EH (cell line): ENCODE measurements around the gene STRIP2.
"Not testable (repeated sequence)": the region's sequence is repeated elsewhere in the genome, so short reads cannot be mapped to it uniquely, and the experiment has no call there.

Experiments
- DNase-seq: peaks from one replicate; pipeline ENCODE4 v3.0.0-alpha.2; 2015; ENCODE audit warnings: low read depth

STRIP2 gene, protein sequence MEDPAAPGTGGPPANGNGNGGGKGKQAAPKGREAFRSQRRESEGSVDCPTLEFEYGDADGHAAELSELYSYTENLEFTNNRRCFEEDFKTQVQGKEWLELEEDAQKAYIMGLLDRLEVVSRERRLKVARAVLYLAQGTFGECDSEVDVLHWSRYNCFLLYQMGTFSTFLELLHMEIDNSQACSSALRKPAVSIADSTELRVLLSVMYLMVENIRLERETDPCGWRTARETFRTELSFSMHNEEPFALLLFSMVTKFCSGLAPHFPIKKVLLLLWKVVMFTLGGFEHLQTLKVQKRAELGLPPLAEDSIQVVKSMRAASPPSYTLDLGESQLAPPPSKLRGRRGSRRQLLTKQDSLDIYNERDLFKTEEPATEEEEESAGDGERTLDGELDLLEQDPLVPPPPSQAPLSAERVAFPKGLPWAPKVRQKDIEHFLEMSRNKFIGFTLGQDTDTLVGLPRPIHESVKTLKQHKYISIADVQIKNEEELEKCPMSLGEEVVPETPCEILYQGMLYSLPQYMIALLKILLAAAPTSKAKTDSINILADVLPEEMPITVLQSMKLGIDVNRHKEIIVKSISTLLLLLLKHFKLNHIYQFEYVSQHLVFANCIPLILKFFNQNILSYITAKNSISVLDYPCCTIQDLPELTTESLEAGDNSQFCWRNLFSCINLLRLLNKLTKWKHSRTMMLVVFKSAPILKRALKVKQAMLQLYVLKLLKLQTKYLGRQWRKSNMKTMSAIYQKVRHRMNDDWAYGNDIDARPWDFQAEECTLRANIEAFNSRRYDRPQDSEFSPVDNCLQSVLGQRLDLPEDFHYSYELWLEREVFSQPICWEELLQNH

DNA sequence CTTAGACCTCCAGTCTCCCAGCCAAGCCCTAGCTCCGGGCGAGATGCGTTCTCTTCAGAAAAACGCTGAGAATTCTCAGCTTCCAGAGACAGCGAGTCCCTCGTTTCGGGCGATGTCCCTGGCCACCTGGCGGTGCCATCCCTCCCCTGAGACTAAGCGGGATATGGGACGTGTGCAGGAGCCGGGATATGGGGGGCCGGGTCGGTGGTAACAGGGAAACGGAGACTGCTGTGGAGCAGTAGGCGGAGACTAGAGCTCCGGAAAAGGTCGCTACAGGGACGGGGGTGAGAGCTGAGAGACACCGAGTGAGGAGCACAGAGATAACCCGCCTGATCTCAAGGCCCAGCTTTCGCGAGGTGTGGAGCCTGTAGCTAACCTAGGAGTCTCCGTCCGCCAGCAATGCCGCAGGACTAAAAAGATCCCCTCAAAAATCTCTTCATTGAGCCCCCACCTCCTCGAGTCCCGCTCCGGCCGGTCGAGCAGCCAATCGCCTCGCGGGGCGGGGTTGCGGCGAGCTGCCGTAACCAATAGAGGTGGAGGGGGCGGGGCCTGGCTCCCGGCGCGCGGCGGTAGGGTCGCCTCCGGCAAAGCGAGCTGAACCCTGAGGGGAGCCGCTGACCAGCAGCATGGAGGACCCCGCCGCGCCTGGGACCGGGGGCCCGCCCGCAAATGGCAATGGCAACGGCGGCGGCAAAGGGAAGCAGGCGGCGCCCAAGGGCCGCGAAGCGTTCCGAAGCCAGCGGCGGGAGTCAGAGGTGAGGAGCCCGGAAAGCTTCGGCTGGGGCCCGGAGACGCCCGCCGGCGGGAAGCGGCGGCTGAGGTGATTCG, at the start of gene STRIP2:
Gene STRIP2 (plus strand): TSS at position 586 of the 828 bp plus-strand sequence. CDS start 41 bp downstream, at position 627.
- peak; percentile 85 for DNase-seq

DNA sequence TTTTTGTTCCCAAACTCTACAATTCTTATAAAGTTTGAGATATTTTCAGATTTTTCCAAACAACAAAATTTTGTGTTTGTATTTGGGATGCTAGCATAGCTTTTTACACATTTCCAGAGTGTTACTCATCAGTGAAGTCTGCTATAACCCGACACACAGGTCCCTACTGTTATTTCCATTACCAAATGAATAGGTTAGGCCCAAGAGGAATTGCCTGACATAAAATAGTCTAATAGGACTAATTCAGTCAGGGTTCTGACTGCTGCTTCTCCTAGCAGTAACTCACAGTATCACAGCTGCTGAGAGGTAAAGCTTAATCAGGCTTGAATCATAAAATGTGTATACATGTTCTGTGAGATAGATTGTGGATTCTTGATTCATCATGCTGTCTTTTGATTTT, 49.1 kb upstream of the STRIP2 start:
- DNase-seq, result no peak

DNA sequence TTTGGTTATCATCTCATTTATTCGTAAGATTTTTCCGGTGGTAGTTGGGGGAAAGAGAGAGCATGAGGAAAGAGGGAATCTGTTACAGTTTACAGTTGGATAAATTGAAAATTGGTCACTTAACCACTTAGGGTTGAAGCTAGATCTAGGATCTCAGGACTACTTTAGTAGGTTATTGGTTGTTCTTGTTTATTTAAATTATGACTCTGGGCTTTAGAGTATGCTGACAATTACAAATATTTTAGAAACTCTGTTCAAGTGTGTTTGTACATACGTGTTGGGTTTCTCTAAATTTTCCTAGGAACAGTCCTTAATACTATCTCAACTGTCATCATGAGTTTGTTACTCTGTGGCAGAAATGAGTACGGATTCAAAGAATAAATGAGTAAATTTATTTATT, 48.6 kb upstream of the STRIP2 start:
- no peak for DNase-seq

DNA sequence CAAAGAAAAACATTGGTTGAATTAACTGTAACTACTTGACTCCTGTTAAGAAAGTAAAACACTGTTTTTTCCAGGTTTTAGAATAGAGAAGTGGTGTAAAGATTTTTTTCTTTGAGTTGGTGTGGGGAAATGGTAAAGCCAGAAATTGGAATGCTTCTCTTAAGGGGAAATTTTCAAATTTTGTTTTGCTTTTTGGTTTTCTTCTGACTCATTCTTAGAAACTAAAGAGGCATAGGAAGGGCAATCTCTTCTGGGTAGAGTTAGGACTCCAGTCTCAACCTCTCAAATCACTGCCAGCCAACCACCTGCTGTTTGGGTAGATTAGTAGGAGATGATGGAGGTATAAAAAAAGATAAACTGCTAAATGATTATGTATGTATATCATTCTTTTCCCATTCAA, 47.7 kb upstream of the STRIP2 start:
- no peak for DNase-seq

DNA sequence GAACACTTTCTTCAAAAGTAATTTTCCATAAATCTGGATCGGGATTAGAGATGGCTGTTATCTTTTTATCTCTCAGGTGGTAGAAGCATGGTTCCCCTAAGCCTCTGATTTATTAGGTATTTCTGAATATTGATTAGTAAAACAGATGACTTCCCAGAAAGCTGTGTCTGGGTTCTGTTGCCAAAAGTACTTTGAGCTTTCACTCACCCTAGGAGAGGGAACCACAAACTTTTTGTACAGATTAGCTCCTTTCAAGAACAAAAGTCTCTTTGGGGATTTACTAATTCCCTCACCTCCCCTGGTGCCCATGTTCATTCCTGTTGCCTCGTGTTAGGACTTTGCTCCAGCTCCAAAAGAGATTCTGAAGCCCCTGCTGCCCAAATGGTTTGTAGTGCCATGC, 46.7 kb upstream of the STRIP2 start:
- DNase-seq, result no peak

DNA sequence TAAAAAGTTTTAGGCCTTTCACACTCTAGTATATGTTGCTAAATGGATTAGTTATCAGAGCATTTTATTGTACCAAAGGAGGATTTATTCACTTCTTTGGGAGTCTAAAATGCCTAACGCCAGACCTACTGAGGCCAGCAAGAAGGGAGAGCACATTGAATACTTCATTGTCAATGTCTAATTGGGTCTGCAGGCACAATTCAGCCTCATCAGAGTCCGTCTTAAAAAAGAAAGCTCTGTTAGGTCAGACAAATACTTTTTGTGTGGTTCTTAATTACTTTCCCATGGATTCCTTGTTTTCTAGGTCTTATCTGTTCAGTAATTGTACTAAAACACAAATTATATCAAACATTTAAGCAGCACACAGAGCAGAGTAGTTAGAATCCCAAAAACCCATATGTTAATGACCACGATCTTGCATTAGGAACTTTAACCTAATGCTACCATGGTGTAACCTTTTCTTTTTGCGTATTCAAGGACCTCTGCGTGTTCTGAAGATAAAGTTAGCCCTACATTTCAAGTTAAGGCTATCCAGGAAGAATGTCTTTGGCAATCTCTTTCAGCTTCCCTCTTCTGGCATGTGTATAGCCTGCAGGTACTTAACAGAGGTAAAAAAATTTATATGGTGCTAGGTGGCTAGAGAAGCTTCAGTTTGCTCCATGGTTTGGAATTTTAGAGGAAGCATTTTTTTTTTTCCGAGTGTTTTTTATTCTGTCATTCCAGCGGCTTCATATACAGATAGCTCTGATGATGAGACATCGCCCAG, 45.7 kb upstream of the STRIP2 start:
- DNase-seq, result no peak

DNA sequence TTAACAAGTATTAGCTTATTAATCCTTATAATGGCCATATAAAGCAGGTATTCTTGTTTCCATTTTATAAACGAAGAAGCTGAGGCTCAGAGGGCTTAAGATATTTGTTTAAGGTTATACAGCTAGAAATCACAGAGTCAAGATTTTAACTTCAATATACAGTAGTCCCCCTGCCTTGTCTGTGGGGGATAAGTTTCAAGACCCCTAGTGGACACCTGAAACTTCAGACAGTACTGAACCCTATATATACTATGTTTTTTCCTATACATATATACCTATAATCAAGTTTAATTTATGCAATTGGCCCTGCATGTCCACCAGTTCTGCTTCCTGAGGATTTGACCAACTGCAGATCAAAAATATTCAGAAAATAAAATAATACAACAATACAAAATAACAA, 44.4 kb upstream of the STRIP2 start:
- DNase-seq, result no peak

DNA sequence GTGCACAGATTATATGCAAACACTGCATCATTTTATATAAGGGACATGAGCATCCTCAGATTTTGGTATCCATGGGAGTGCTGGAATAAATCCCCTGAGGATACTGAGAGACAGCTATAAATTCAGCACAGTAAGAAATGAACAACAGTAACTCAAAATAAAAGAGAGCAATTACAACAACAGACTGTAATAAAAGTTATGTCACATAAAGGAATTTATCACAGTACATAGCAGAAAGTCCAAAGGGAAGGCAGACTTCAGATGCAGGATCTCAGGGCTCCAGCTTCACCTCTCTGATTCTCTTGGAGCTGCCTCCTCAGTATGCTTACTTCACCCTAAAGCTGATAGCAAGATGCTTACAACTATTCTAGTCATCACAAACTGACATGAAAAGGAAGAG, 43.9 kb upstream of the STRIP2 start:
- DNase-seq, result no peak

DNA sequence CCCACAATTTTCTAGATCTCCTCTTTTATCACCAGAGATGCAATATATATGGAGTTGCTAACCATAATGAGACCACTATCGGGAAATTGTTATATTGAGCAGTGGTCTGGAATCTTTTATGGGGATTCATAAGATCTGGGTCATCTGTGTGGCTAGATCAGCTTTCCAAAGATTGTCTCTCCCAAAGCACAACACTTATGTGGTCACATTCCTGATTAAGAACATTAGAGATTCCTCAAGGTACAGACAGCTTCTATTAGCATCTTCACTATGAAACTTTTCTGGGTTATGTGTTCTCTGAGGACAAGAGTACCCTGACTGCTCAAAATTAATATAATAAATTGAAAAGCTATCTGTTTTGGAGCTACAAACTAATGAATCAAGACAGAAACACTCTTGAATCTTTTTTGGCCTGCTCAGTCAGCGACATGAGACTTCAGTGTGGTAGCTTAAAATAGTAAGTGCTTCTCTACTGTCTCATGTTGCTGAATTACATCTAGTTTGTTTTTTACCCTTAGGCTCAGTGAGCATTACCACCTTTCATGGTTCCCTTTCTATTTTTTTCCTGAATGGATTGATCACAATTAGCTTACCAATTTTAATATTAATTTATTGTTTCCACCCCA, 42.6 kb upstream of the STRIP2 start:
- DNase-seq, result no peak

DNA sequence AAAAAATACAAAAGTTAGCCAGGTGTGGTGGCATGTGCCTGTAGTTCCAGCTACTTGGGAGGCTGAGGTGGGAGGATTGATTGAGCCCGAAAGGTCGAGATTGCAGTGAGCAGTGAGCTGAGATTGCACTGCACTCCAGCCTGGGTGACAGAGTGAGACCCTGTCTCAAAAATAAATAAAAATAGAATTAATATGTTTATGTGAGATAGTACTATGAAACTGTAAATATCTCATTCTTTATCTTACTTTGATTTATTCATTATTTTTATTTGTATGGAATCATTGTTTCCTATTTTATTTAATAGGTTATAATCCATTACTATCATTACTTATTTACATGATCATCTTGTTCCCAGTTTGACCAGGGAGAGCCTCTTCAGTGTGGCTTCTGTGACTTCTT, 41.0 kb upstream of the STRIP2 start:
- no peak for DNase-seq

DNA sequence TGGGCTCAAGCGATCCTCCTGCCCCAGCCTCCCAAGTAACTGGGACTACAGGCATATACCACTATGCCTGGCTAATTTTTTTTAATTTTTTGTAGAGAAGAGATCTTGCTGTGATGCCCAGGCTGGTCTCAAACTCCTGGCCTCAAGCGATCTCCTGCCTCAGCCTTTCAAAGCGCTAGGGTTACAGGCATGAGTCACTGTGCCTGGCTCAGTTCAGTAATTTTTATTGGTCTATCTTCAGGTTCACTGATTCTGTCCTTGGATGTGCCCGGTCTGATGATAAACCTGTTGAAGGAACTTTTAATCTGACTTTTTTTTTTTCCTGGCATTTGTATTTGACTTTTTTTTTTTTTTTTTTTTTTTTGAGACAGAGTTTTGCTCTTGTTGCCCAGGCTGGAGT, 40.1 kb upstream of the STRIP2 start:
- no peak for DNase-seq

DNA sequence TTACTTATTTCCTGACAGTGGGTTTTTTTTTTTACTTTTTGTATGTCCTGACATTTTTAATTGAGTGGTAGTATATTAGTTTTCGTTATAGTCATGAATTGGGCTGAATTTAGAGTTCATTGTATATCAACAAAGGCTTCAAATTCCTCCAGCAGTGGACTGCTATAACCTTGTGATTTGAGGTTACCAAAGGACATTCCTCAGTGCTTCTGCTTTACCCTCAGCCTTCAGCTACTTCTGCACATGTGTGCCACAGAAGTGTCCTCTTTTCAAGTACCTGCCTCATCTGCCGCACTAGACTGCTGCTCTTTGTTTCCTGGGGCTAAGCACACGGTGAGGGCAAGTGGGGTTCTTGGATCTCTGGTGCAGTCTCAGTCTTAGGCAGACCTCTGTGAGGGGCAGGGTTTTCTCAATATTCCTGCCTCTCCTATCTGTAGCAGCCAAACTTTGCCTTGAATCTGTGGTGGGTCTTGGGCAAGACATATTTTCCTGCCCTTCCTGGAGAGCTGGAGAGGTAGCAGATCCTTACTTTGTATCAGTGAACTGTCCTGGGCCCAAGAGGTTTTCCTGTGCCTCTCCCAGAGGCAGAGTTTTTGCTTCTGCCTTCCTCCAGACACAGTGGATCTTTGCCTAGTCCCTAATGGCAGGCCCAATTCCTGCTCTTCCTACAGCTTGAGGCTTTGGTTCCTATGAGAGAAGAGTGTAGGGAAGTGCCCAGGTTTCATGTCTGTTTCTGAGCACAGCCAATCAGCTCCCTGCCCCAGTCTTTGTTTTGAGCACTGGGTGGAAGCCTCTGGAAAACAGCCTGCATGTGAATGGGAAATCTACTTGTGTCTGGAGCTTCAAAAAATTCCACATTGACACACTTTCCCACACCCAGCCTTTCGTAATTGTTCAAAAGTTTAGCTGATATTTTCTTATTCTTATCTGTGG, 39.0 kb upstream of the STRIP2 start:
- DNase-seq, result no peak

DNA sequence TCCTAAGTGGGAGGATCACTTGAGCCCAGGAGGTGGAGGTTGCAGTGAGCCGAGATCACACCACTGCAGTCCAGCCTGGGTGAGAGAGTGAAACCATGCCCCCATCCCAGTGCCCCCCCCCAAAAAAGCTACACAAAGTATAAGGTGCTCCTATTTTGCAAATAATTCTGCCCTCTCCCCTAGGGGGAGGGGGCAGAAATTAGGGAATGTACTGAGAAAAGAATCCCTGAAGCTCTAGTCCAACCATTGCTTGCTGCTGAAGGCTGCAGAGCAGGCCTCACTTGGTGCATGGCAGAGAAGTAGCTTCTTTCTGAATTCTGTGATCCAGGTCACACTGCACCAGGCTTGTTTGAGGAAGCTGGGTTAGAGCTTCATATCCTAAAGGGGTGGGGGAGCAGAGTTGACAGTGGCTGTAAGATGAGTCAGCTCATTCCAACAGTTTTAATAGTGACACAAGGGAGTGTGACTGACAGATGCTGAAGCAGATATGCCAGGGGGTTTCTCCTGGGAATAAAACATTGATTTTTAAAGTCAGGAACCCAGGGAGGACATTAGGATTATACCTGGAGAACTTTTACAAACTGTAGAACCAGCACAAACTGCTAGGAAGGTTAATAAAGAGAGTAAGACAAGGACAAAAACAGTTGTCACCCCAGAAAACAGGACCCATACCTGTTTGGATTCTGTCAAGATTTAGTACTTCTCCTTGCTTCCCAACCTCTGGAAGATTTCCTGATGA, 32.8 kb upstream of the STRIP2 start:
- peak; percentile 70 for DNase-seq

DNA sequence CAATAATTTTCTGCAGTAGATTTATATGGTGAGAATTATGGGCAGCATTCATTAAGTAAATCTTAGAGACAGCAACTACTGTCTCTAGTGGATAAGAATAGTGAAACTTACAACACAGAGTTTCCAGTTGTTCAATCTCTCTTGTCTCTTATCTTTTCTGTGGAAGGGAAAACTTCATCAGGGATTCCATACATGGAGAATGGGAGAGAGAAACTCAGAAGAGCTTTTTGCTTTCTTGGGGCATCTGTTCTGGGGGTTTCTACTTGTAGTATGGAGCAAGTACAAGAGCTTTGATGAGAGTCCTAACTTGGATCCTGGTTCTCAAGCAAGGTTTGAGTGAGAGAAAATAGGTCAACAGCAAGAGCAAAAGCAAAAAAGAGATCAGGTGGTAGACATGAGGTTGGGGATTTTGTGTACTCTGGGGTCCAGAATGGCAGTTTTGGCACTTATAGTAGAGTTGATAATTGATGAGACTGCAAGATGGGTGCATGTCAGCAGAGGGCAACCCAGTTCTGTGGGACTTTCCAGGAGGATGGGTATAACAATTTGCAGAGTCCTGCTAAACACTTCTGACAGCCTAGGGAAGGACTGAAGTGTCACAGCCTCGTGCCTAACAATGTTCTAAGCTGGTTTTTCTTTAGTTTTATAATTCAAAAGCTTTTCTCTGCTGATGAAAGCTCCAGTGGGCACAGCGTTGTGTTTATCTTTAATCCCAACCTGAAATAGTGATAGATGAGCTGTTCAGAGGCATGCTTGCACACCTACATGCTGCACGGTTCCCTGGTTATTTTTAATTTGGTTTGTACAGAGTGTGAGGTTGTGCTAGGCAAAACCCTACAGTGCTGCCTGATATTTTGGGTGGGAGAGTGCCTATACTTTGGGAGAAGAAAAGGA, 32.0 kb upstream of the STRIP2 start:
- no peak for DNase-seq

DNA sequence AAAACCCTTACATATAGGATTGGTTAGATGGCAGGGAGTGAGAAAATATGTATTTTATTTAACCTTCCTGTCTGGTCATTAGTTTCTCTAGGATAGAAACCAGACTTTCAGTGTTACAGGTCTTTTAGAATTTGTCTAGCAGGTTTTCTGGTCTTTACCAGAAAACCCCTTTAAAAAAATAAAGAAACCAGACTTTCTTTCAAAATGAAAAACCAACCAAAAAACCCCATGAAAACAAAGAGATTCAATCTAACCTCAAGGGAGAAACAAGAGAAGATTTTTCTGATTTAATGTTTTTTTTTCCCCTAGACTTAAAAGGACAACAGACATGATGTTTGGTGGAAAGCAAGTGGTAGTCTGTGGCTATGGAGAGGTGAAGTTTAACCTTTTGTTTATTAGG, 28.7 kb upstream of the STRIP2 start:
- DNase-seq, result no peak

DNA sequence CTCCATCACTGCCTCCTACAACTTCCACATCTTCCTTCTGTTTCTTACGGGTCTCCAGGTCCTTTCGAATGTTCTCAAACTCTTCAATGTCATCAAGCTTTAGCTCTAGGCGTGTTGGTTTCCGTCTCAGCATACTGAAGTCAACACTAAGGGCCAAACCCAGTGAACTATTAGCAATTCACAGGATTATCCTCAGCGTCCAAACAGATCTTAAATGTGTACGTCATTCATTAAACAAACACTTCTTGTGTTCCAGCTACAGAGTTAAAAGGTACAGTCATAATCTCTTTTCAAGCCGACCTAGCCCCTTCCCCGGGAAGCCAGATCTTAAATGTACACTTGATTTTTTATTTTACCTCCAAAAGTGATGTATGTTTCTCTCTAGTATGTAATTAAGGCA, 24.0 kb upstream of the STRIP2 start:
- DNase-seq, result not testable (repeated sequence)

DNA sequence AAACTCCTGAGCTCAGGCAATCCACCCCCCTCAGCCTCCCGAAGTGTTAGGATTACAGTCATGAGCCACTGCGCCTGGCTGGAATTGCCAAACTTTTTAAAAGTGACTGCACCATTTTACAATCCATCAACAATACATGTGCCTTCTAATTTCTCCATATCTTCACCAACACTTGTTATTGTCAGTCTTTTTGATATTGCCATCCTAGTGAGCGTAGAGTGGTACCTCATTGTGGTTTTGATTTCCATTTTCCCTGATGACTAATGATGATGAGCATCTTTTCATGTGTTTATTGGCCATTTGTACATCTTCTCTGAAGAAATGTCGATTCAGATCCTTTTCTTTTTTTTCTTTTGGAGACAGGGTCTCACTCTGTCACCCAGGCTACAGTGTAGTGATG, 21.7 kb upstream of the STRIP2 start:
- DNase-seq, result no peak

DNA sequence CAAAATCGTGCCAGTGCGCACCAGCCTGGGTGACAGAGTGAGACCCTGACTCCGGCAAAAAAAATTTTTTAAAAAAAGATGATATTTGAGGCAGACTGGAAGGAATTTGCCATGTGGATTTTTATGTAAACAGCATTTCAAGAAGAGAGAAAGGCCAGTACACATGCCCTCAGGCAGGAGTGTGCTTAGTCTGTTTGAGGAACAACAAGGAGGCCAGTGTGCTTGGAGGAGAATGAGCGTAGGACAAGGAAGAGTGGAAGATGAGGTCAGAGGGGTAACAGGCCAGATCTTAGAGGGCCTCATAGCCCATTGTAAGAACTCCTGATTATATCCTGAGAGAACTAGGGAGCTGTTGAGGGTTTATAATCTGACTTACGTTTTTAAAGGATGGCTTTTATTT, 17.2 kb upstream of the STRIP2 start:
- DNase-seq, result peak; percentile 6
